Fibroblast of skin of abdomen (primary cell): ENCODE data around the gene SOAT1.

ENCODE experiments used
- DNase-seq: peaks from one replicate; pipeline ENCODE4 v3.0.0-alpha.2; 2013

Gene SOAT1

GRCh38 chr1:179310291-179310690 lies 16.7 kb downstream of the SOAT1 start:
- peak; percentile 70 for DNase-seq

DNA sequence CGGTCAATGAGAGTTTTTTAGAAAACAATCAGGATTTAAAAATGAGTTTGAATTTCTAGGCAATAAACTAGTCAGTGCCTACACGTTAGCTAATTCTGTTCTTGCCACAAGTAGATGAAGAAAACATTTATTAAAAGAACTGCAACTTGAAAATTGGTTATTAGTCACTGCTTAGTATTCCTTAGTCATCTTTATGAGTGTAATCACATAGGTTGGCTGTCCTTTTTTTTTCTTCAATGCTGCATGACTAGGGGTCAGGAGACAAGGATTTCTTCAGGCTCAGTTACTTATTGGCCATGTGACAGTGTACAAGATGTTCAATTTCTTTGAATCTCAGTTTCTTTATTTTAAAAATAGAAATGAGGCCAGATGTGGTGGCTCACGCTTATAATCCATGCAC lies 17.1 kb downstream of the SOAT1 start:
- peak; percentile 82 for DNase-seq

- no peak for DNase-seq
Observed at GRCh38 chr1:179311149-179311700, 17.6 kb downstream of the SOAT1 start.

DNA sequence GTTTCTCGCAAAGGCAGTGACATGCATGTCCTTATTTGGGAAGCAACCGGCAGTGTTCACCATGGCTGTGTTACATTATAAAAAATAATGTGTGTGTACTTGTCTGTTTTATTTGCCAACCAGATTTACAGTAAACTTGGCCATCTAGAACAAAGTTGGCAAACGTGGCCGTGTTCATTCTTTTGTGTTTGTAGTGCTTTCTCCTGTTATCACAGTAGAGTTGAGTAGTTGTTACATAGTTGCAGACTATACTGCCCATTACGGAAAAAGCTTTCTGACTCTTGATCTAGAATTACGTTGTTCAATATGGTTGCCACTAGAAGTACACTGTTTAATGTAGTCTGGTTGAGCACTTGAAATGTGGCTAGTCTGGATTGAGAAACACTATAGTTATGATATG lies 19.4 kb downstream of the SOAT1 start:
- DNase-seq, result no peak

DNA sequence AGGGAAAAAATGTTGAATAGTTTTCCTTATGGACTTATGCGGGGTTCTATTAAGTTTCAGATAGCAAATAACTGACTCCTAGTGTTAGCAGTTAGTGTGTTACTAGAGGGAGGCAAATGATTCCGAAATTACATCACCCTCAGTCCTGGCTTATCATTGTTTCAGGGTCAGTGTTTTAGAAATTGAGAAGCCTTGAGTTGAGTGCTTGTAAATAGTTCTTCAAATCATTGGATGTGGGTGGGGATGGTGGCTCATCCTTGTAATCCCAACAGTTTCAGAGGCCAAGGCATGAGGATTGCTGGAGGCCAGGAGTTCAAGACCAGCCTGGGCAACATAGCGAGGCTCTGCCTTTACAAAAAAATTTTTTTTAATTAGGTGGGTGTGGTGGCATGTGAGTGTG lies 21.3 kb downstream of the SOAT1 start:
- no peak for DNase-seq

DNA sequence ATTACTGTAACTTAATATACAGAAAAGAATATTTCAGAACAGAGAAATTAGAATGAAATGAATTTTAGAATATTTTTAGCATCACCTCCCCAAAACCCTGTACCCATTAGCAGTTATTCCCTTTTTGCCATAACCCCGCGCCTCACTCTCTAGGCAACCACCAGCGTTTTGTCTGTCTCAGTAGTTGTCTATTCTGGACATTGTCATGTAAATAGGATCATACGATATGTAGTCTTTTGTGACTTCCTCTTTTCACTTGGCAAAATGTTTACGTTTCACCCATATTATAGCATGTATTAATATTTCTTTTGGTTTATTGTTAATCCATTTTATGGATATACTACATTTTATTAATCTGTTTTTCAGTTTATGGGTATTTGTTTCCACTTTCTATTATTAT lies 24.9 kb downstream of the SOAT1 start:
- DNase-seq, result no peak

DNA sequence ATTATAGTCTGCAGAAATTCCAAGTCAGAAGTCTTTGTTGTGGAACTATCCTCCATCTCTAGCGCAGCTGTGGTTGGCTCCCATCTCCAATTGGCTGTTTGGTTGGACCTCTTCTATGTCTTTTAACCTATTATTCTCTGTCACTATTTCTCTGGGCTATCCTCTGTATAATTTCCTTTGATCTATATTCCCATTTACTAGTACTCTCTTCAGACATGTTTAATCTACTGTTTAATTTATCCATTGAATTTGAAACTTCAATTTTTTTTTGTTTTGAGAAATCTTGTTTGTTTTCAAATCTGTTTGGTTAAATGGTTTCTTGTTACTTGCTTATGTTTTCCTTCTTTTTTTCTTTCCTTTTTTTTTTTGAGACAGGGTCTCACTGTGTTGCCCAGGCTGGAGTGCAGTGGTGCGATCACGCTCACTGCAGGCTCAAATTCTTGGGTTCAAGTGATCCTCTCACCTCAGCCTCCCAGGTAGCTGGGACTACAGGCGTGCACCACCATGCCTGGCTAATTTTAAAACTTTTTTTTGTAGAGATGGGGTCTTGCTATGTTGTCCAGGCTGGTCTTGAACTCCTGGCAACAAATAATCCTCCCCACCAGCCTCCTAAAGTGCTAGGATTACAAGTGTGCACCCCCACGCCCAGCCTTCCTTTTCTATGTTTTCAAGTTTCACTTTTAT lies 28.1 kb downstream of the SOAT1 start:
- DNase-seq, result no peak

DNA sequence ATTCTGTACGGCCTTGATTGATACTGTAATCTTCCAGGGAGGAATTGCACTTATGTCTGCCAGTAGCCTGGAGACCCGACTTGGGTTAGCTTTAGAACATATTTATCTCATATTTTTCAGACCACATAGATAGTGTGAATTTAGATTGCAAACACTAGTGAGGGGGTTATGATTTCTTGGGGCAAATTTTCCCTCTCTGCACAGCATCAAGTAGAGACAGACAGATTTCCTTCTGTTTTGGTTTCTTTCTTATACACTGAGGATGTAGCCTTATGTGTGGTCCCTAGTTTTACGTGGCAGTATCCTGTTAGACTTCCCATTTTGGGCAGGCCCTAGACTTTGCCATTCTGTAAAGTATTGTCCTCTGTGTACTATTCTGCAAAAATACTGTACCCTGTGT lies 29.0 kb downstream of the SOAT1 start:
- no peak for DNase-seq

- no peak for DNase-seq
Observed at GRCh38 chr1:179323436-179323835, 29.8 kb downstream of the SOAT1 start.

- no peak for DNase-seq
Observed at GRCh38 chr1:179325836-179326235, 32.2 kb downstream of the SOAT1 start.

GRCh38 chr1:179326746-179327145 lies 33.1 kb downstream of the SOAT1 start:
- DNase-seq, result no peak

DNA sequence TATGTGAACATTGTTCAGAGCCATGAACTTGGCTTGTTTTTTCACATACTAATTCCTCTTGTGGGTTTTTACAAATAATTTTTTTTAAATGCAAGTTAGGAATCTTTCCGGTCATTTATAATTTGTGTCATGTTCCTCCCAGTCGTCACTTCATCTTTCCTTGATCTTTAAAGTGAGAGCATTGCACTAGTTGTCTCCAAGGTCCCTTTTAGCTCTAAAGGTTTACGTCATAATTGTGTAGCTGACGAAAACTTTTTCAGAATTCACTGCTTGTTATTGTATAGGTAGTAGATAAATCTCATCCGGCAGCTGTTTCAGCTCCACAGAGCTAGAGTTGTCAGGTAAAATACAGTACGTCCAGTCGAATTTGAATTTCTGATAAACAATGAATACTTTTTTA lies 33.6 kb downstream of the SOAT1 start:
- no peak for DNase-seq

DNA sequence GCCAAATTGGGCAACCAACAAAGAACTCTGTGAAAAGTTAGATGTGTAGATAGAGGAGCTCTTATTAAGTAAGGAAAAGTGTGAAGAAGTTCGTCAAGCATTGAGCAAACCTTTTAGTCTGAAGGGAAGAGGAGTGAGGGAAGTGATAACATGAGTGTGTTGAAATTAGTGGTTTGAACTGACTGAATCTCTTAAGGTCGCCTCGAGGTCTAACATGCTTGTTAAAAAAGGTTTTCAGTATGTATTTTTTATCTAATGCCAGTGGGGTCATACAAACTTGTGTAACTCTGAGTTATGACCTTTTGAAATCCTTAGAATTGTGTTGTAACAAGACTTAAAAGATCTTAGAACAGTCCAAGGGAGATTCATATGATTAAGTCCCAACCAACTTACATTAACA lies 34.1 kb downstream of the SOAT1 start:
- no peak for DNase-seq

DNA sequence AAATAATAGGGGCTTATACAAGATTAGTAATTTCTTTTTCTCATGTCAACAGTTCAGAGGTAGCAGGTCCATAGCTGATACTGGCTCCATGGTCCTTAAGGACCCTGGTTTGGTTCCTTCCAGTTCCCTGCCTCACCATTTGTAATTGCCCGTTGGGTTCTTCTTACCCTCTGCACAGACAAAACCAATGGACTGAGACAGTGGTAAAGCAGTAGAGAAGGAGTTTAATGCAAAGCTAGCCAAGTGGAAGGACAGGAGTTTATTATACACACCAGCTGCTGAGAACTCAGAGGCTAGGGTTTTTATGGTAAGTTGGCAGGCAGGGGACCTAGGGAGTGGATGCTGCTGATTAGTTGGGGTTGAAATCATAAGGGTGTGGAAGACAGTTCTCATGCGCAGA lies 36.3 kb downstream of the SOAT1 start:
- DNase-seq, result no peak

DNA sequence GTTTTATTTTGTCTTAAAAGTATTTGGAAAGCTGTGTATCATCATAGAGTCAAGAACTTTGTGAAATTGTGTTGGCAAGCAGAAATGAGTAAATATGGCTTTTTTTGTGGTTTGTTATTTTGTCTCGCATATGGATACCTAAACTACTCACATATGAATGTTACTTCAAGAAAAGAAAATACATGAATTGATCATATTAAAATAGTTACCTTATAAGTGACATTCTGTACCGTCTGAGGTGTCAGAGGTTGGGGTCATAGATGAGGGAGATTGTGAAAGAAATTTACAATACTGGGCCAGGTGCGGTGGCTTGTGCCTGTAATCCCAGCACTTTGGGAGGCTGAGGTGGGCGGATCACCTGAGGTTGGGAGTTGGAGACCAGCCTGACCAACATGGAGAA lies 40.8 kb downstream of the SOAT1 start:
- no peak for DNase-seq

GRCh38 chr1:179337288-179337687 lies 43.7 kb downstream of the SOAT1 start:
- DNase-seq, result no peak

DNA sequence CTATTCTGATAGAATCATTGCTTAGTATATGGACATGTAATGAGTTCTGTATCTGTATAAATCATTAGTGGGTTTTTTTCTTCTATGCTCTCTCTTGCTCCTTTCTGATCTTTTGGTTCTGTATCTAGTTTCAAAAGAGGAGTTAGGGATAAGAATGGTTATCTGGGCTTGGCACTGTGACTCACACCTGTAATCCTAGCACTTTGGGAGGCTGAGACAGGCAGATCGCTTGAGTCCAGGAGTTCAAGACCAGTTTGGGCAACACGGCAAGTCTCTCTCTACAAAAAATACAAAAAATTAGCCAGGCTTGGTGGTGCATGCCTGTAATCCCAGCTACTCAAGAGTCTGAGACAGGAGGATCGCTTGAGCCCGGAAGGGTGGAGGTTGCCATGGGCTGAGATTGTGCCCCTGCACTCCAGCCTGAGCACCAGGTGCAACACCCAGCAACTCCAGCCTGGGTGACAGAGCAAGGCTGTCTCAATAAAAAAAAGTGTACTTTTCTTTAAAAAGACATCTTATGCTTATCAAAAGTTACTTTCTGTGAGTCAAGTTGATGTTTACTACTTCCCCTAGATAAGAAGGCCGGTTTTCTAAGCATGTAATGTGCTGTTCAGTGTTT lies 44.5 kb downstream of the SOAT1 start:
- DNase-seq, result no peak

- DNase-seq, result no peak
Observed at GRCh38 chr1:179340918-179341317, 47.3 kb downstream of the SOAT1 start.

DNA sequence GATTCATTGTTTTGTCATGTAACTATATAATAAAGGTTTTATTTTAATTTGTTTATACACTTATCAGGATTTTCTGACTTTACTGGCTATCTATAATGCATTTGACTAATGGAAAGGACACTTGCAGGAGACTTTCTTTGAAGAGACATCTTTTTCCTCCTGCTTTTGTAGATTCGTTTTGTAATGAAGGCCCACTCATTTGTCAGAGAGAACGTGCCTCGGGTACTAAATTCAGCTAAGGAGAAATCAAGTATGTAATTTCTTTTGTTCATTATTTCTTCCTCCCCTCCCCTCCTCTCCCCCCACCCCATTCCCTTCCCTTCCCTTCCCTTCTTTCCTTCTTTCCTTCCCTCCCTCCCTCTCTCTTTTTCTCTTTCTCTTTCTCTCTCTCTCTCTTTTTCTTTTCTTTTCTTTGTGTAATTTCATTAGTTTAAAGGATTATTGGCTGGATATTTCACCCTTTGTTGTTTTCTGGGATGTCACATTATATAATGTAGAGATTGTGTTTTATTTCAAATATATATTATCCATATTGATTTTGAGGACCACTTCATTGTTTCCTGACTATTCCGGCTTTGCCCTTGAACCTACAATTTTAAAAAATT lies 48.4 kb downstream of the SOAT1 start:
- DNase-seq, result no peak

- no peak for DNase-seq
Observed at GRCh38 chr1:179342740-179343404, 49.3 kb downstream of the SOAT1 start.

- DNase-seq, result no peak
Observed at GRCh38 chr1:179351281-179351680, 57.7 kb downstream of the SOAT1 start.

DNA sequence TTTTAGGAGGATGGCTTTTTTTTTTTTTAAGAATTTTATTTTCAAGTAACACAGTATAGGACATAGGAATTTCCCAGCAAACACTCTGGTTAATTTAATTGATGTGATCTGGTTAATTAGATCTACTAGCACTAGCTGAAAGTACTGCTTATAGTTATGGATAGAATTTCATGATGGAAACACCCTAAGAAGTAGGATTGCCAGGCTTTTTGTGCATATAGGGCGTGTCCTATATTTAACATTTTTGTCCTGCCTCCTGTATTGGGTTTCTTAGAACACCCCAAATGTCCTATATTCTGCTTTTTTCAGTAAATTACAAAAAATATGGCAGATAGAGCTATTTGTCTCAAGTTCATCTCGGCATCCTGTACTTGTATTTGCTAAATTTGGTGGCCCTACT lies 58.6 kb downstream of the SOAT1 start:
- no peak for DNase-seq

DNA sequence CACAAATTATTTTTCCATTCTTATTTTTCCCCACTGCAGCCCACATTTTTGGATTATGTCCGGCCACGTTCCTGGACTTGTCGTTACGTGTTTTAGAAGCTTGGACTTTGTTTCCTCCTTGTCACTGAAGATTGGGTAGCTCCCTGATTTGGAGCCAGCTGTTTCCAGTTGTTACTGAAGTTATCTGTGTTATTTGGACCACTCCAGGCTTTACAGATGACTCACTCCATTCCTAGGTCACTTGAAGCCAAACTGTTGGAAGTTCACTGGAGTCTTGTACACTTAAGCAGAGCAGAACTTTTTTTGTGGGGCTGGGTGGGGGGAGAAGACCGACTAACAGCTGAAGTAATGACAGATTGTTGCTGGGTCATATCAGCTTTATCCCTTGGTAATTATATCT lies 59.9 kb downstream of the SOAT1 start:
- DNase-seq, result peak; percentile 69

- peak; percentile 18 for DNase-seq
Observed at GRCh38 chr1:179361631-179362030, 68.0 kb downstream of the SOAT1 start.
